Endothelial cell of umbilical vein (primary cell): ENCODE data around the gene LPAR3. TPM values are rescaled to one million over a fixed set of nuclear protein-coding genes. Genes with fewer than 3 reads are reported as not detected.

Experiments
- BruUV-seq: library from RNA; stranded (reverse); fragments of 400-500 nt; replicated peaks from 2 replicates; lab custom pipeline; 2021; lab: Mats Ljungman, UMichigan
- CTCF ChIA-PET: fragments of 300-600, 350-600 bp; sonication (Branson Sonifier 250); formaldehyde crosslinking; loops from one replicate; lab custom pipeline; 2021; ENCODE audit warnings: antibody characterized with exemption, inconsistent platforms; lab: Charles Lee
- POLR2A ChIA-PET: fragments of 300-600, 350-600 bp; sonication (Branson Sonifier 250); formaldehyde crosslinking; loops from one replicate; lab custom pipeline; 2021; ENCODE audit warnings: antibody characterized with exemption, inconsistent platforms; lab: Charles Lee
- DNase-seq: peaks from one replicate; pipeline ENCODE4 v3.0.0-alpha.2; 2011; ENCODE audit warnings: low read depth, low spot score
- FAIRE-seq: peaks from 2 replicates; lab custom pipeline; 2011; peaks lifted over from hg19 to GRCh38; lab: Jason Lieb, UNC
- H2AFZ ChIP-seq: 2 replicates; pipeline ENCODE4 v1.6.0; 2012; ENCODE audit warnings: low read depth, low read length, control low read depth, inconsistent platforms
- H3K27ac ChIP-seq: 2 replicates; pipeline ENCODE4 v1.5.1; 2011; ENCODE audit warnings: low read depth, mild to moderate bottlenecking, control low read depth, low read length, moderate library complexity; ENCODE audit not compliant: insufficient read depth
- H3K27me3 ChIP-seq, 2 experiments: 2 replicates each; pipeline versions ENCODE4 v1.6.0 to v1.6.1; 2011; ENCODE audit warnings: low read length in 2 of 2, mixed read lengths in 1 of 2; ENCODE audit not compliant: control insufficient read depth in 2 of 2, insufficient read depth in 2 of 2
- H3K36me3 ChIP-seq, 2 experiments: 2 replicates in 1 of 2; 3 replicates in 1 of 2; pipeline ENCODE4 v1.5.1; 2011; ENCODE audit warnings: low read length in 2 of 2, mild to moderate bottlenecking in 1 of 2, moderate library complexity in 1 of 2; ENCODE audit not compliant: control insufficient read depth in 2 of 2, insufficient read depth in 2 of 2; ENCODE audit errors: extremely low read depth in 1 of 2
- H3K4me1 ChIP-seq: 3 replicates; pipeline ENCODE4 v1.5.1; 2011; ENCODE audit warnings: mild to moderate bottlenecking, low read length; ENCODE audit not compliant: control insufficient read depth, insufficient read depth; ENCODE audit errors: extremely low read depth
- H3K4me2 ChIP-seq: 2 replicates; pipeline ENCODE4 v1.6.1; 2011; ENCODE audit warnings: low read length, control low read depth, mixed read lengths; ENCODE audit not compliant: insufficient read depth
- H3K4me3 ChIP-seq, 3 experiments: fragments of 200-600 bp in 1 of 3; sonication (generic), shearing (Covaris generic) in 1 of 3; replicated peaks in 1 of 3; 2 replicates each; pipeline ENCODE4 v1.5.1; 2011 to 2016; ENCODE audit warnings: control low read depth in 3 of 3, low read length in 3 of 3, mild to moderate bottlenecking in 2 of 3, inconsistent platforms in 1 of 3, low read depth in 1 of 3, moderate library complexity in 1 of 3; ENCODE audit not compliant: insufficient read depth in 1 of 3
- H3K79me2 ChIP-seq: 2 replicates; pipeline ENCODE4 v1.6.0; 2012; ENCODE audit warnings: low read length, inconsistent platforms; ENCODE audit not compliant: control insufficient read depth, insufficient read depth
- H3K9ac ChIP-seq: replicated peaks from 2 replicates; pipeline ENCODE3; 2011; ENCODE audit warnings: low read length, control low read depth; ENCODE audit not compliant: insufficient read depth; ENCODE audit errors: extremely low read depth
- H3K9me1 ChIP-seq: replicated peaks from 3 replicates; pipeline ENCODE4 v1.6.0; 2011; ENCODE audit warnings: mild to moderate bottlenecking, low read length; ENCODE audit not compliant: control insufficient read depth, insufficient read depth; ENCODE audit errors: extremely low read depth
- H3K9me3 ChIP-seq: replicated peaks from 2 replicates; pipeline ENCODE4 v1.5.1; 2012; ENCODE audit warnings: low read length, inconsistent platforms; ENCODE audit not compliant: control insufficient read depth, insufficient read depth
- H4K20me1 ChIP-seq: replicated peaks from 2 replicates; pipeline ENCODE3; 2011; ENCODE audit warnings: mild to moderate bottlenecking, low read length; ENCODE audit not compliant: control insufficient read depth, insufficient read depth; ENCODE audit errors: extremely low read depth
- EZH2 ChIP-seq: IDR thresholded peaks from 2 replicates; pipeline ENCODE4 v1.6.1; 2012; ENCODE audit warnings: borderline replicate concordance, low read depth, mild to moderate bottlenecking, moderate library complexity, low read length, inconsistent platforms; ENCODE audit not compliant: severe bottlenecking
- FOS ChIP-seq: IDR thresholded peaks from 2 replicates; pipeline ENCODE4 v1.6.1; 2011; ENCODE audit warnings: mild to moderate bottlenecking, low read length, moderate library complexity, borderline replicate concordance; ENCODE audit not compliant: insufficient read depth
- GATA2 ChIP-seq: IDR thresholded peaks from 2 replicates; pipeline ENCODE4 v1.7.0; 2011; ENCODE audit warnings: low read depth, mild to moderate bottlenecking, moderate library complexity, mixed read lengths, low read length; ENCODE audit not compliant: insufficient read length, insufficient read depth
- JUN ChIP-seq: IDR thresholded peaks from 2 replicates; pipeline ENCODE4 v1.6.1; 2011; ENCODE audit warnings: borderline replicate concordance, low read depth; ENCODE audit not compliant: insufficient read length, insufficient read depth
- MAX ChIP-seq: IDR thresholded peaks from 2 replicates; pipeline ENCODE4 v1.6.1; 2011; ENCODE audit not compliant: insufficient read depth, insufficient read length
- MYC ChIP-seq: IDR thresholded peaks from one replicate; pipeline ENCODE4 v1.6.1; 2011; ENCODE audit warnings: mild to moderate bottlenecking, low read depth, low read length
- POLR2A ChIP-seq: IDR thresholded peaks from 2 replicates; pipeline ENCODE4 v1.6.1; 2012; ENCODE audit warnings: low read depth, mild to moderate bottlenecking, control low read depth, low read length
- POLR2AphosphoS5 ChIP-seq: IDR thresholded peaks from 2 replicates; pipeline ENCODE4 v1.6.1; 2012; ENCODE audit warnings: low read depth, mild to moderate bottlenecking, control low read depth, low read length, moderate library complexity; ENCODE audit not compliant: insufficient read depth
- dilution Hi-C: fragments of 300-500 bp; cut with MboI; formaldehyde crosslinking; loops from one replicate; pipeline ENCODE4 v1.15.0; 2019; ENCODE audit warnings: low sequenced_read_pairs; ENCODE audit not compliant: extremely low pct_ligation_motif_present
- intact Hi-C: fragments of 100-400 bp; cut with micrococcal nuclease; formaldehyde crosslinking; loops from one replicate; pipeline ENCODE4 v1.10.0; 2022
- polyA plus RNA-seq, 4 experiments: library from polyadenylated mRNA; depleted of rRNA in 3 of 4; stranded (reverse) in 3 of 4; unstranded in 1 of 4; fragments of >200 nt; gene quantifications; 2 replicates each; pipeline versions ENCODE4 v1.2.1 to v1.2.3, GENCODE V29; 2011 to 2012; ENCODE audit warnings: missing spikeins in 1 of 4
- total RNA-seq: library from RNA; stranded (reverse); gene quantifications from 2 replicates; pipeline ENCODE4 v1.2.3, GENCODE V29; 2021
- TF ChIP-seq, protein P1 (sequence below), 2 donors: IDR thresholded peaks; 1 replicate in 1 of 2; 2 replicates in 1 of 2; pipeline ENCODE4 v1.5.1; 2011; ENCODE audit warnings: low read length in 2 of 2, mild to moderate bottlenecking in 2 of 2, moderate library complexity in 2 of 2, control low read depth in 1 of 2, inconsistent platforms in 1 of 2, low read depth in 1 of 2; ENCODE audit not compliant: insufficient read depth in 1 of 2; ENCODE audit errors: extremely low read depth in 1 of 2

Gene LPAR3
- total and polyA plus RNA-seq, 2 donors (not counting 3 experiments of a cell fraction or from before 2014, with no cell fraction given) = not detected

DNA sequence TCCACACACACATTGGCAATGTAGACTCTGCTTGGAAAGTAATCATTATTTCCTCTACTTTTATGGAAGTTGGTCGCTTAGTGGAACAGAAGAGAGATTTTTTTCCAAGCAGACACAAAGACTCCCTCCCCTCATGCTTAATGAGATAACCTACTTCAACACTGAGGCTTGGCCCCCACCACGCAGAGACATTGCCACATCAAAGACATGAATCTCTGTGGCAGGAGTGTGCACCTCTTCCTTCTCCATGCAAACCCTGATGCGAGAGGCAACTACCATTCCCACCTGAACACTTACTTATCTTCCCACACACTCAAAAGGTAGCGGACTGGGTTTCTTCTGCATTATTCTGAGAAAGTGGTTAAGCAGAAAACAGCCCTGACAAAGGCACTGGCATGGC, 37.3 kb upstream of the LPAR3 start:
- Histone ChIP-seq H3K9ac (no peak overlapping the region), H3K4me1 (no peaks in the 10 kb centered on the region), H3K4me3 (no peak overlapping the region), H3K79me2 (no peaks in the 10 kb centered on the region), H3K9me3 (no peaks in the 10 kb centered on the region), H3K27me3 (peaks cover 29 to 62% of the 10 kb centered on the region in 2 experiments), H3K27ac (no peak overlapping the region), H4K20me1 (no peaks in the 10 kb centered on the region), H3K9me1 (no peaks in the 10 kb centered on the region), H3K4me2 (no peak overlapping the region), H3K36me3 (no peaks in the 10 kb centered on the region), H2AFZ (no peak overlapping the region)
- TF ChIP-seq EZH2 (no peak), POLR2A (no peak), MAX (no peak), JUN (no peak), POLR2AphosphoS5 (no peak), FOS (no peak), MYC (no peak), GATA2 (no peak)
- TF ChIP-seq, protein P1, sequence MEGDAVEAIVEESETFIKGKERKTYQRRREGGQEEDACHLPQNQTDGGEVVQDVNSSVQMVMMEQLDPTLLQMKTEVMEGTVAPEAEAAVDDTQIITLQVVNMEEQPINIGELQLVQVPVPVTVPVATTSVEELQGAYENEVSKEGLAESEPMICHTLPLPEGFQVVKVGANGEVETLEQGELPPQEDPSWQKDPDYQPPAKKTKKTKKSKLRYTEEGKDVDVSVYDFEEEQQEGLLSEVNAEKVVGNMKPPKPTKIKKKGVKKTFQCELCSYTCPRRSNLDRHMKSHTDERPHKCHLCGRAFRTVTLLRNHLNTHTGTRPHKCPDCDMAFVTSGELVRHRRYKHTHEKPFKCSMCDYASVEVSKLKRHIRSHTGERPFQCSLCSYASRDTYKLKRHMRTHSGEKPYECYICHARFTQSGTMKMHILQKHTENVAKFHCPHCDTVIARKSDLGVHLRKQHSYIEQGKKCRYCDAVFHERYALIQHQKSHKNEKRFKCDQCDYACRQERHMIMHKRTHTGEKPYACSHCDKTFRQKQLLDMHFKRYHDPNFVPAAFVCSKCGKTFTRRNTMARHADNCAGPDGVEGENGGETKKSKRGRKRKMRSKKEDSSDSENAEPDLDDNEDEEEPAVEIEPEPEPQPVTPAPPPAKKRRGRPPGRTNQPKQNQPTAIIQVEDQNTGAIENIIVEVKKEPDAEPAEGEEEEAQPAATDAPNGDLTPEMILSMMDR (IDR thresholded peaks at IDR 0.05; ENCODE audit: extremely low read depth in 1 of 2, insufficient read depth in 1 of 2, low read depth in 1 of 2, low read length in 2 of 2) = no peak
- dilution Hi-C loops = no loop called here
- intact Hi-C loops = loop anchor here (10.0 kb wide), 1 partner anchor 996 kb away; no protein-coding TSS in a partner anchor
- DNase-seq (no peak), FAIRE-seq (no peak)
- POLR2A ChIA-PET = no interaction called here
- no TSS peak for BruUV-seq
- CTCF ChIA-PET = no interaction called here
